ENCODE measurements around the gene PDCL3.

Gene PDCL3
- 10.1 to 27.5 (median 18.8) reads per million in 9 experiments for total RNA-seq

GRCh38 chr2:100562613-100563406 lies at the start of gene PDCL3:
TSS of gene PDCL3 (plus strand) at chr2:100562993. CDS start at chr2:100563068, 75 bp downstream.
- H3K27ac Mint-ChIP-seq = peak within 1 kb of the TSS; percentile 96 to 98
- DNase-seq = peak; percentile 95 to 96 (median 95)
- no peaks in the 10 kb centered on the region for H3K9me3 Mint-ChIP-seq
- H3K36me3 Mint-ChIP-seq (ENCODE audit: insufficient read depth) = peaks cover 28% of the 10 kb centered on the region
- peak within 1 kb of the TSS; percentile 93 for H3K4me3 Mint-ChIP-seq
- H3K27me3 Mint-ChIP-seq = no peaks in the 10 kb centered on the region
- peaks cover 17 to 22% of the 10 kb centered on the region in 2 donors for H3K4me1 Mint-ChIP-seq (ENCODE audit: low read depth in 2 of 2)
- ATAC-seq (replicated peaks) = peak; percentile 87

GRCh38 chr2:100513650-100514049 lies 49.1 kb upstream of the PDCL3 start:
- Mint-ChIP-seq H3K4me1 (ENCODE audit: low read depth in 2 of 2) (no peaks in the 10 kb centered on the region), H3K27ac (no peak overlapping the region), H3K4me3 (no peak overlapping the region), H3K36me3 (ENCODE audit: insufficient read depth) (peaks cover 2% of the 10 kb centered on the region), H3K27me3 (peaks cover 12 to 19% of the 10 kb centered on the region in 2 donors), H3K9me3 (peaks cover 0 to 5% of the 10 kb centered on the region in 2 donors)
- DNase-seq (no peak), ATAC-seq (replicated peaks) (no peak)

GRCh38 chr2:100517556-100517955 lies 45.2 kb upstream of the PDCL3 start:
- peaks cover 13 to 19% of the 10 kb centered on the region in 2 donors for H3K27me3 Mint-ChIP-seq
- no peaks in the 10 kb centered on the region for H3K9me3 Mint-ChIP-seq
- ATAC-seq (replicated peaks) (no peak), DNase-seq (no peak)
- H3K4me1 Mint-ChIP-seq (ENCODE audit: low read depth in 2 of 2) = no peaks in the 10 kb centered on the region
- no peaks in the 10 kb centered on the region for H3K36me3 Mint-ChIP-seq (ENCODE audit: insufficient read depth)
- no peak overlapping the region for H3K4me3 Mint-ChIP-seq
- H3K27ac Mint-ChIP-seq = no peak overlapping the region

GRCh38 chr2:100518801-100519200 lies 44.0 kb upstream of the PDCL3 start:
- no peak overlapping the region for H3K4me3 Mint-ChIP-seq
- no peak overlapping the region for H3K27ac Mint-ChIP-seq
- peaks cover 0 to 2% of the 10 kb centered on the region in 2 donors for H3K4me1 Mint-ChIP-seq (ENCODE audit: low read depth in 2 of 2)
- no peaks in the 10 kb centered on the region for H3K36me3 Mint-ChIP-seq (ENCODE audit: insufficient read depth)
- H3K27me3 Mint-ChIP-seq = peaks cover 13 to 22% of the 10 kb centered on the region in 2 donors
- H3K9me3 Mint-ChIP-seq = no peaks in the 10 kb centered on the region
- ATAC-seq (replicated peaks) = no peak
- no peak for DNase-seq

- no peak for DNase-seq
- Mint-ChIP-seq H3K9me3 (no peaks in the 10 kb centered on the region), H3K4me1 (ENCODE audit: low read depth in 2 of 2) (peaks cover 0 to 3% of the 10 kb centered on the region in 2 donors), H3K27ac (no peak overlapping the region), H3K27me3 (peaks cover 13 to 26% of the 10 kb centered on the region in 2 donors), H3K36me3 (ENCODE audit: insufficient read depth) (no peaks in the 10 kb centered on the region), H3K4me3 (no peak overlapping the region)
- ATAC-seq (replicated peaks) = no peak
Measured at GRCh38 chr2:100520224-100520623, 42.6 kb upstream of the PDCL3 start.

GRCh38 chr2:100522430-100522829 lies 40.4 kb upstream of the PDCL3 start:
- Mint-ChIP-seq H3K4me3 (no peak overlapping the region), H3K4me1 (ENCODE audit: low read depth in 2 of 2) (peaks cover 0 to 3% of the 10 kb centered on the region in 2 donors), H3K27me3 (peaks cover 14 to 36% of the 10 kb centered on the region in 2 donors), H3K9me3 (no peaks in the 10 kb centered on the region), H3K27ac (no peak overlapping the region), H3K36me3 (ENCODE audit: insufficient read depth) (no peaks in the 10 kb centered on the region)
- no peak for DNase-seq
- no peak for ATAC-seq (replicated peaks)

GRCh38 chr2:100524331-100524730 lies 38.5 kb upstream of the PDCL3 start:
- ATAC-seq (replicated peaks) = no peak
- no peak overlapping the region for H3K4me3 Mint-ChIP-seq

GRCh38 chr2:100526868-100527267 lies 35.9 kb upstream of the PDCL3 start:
- no peak for DNase-seq
- Mint-ChIP-seq H3K4me3 (no peak overlapping the region), H3K27ac (no peak overlapping the region), H3K9me3 (no peaks in the 10 kb centered on the region), H3K4me1 (ENCODE audit: low read depth in 2 of 2) (peaks cover 0 to 9% of the 10 kb centered on the region in 2 donors), H3K27me3 (peaks cover 32 to 50% of the 10 kb centered on the region in 2 donors), H3K36me3 (ENCODE audit: insufficient read depth) (peaks cover 3% of the 10 kb centered on the region)
- no peak for ATAC-seq (replicated peaks)

More at GRCh38 chr2:100524331-100524730, 38.5 kb upstream of the PDCL3 start:
- Mint-ChIP-seq H3K4me1 (ENCODE audit: low read depth in 2 of 2) (peaks cover 0 to 3% of the 10 kb centered on the region in 2 donors), H3K36me3 (ENCODE audit: insufficient read depth) (peaks cover 3% of the 10 kb centered on the region), H3K9me3 (no peaks in the 10 kb centered on the region), H3K27ac (no peak overlapping the region), H3K27me3 (peaks cover 16 to 33% of the 10 kb centered on the region in 2 donors)
- DNase-seq = no peak

GRCh38 chr2:100527440-100528015 lies 35.3 kb upstream of the PDCL3 start:
- Mint-ChIP-seq H3K27ac (no peak overlapping the region), H3K27me3 (peaks cover 32 to 50% of the 10 kb centered on the region in 2 donors), H3K4me3 (no peak overlapping the region), H3K36me3 (ENCODE audit: insufficient read depth) (peaks cover 3% of the 10 kb centered on the region), H3K9me3 (no peaks in the 10 kb centered on the region), H3K4me1 (ENCODE audit: low read depth in 2 of 2) (peaks cover 0 to 9% of the 10 kb centered on the region in 2 donors)
- DNase-seq = no peak
- ATAC-seq (replicated peaks) = no peak

- Mint-ChIP-seq H3K36me3 (ENCODE audit: insufficient read depth) (peaks cover 3% of the 10 kb centered on the region), H3K27ac (no peak overlapping the region), H3K4me3 (no peak overlapping the region), H3K4me1 (ENCODE audit: low read depth in 2 of 2) (peaks cover 0 to 6% of the 10 kb centered on the region in 2 donors), H3K9me3 (peaks cover 0 to 2% of the 10 kb centered on the region in 2 donors), H3K27me3 (peaks cover 42 to 57% of the 10 kb centered on the region in 2 donors)
- ATAC-seq (replicated peaks) (no peak), DNase-seq (no peak)
Measured at GRCh38 chr2:100529176-100529575, 33.6 kb upstream of the PDCL3 start.

GRCh38 chr2:100529900-100530299 lies 32.9 kb upstream of the PDCL3 start:
- H3K36me3 Mint-ChIP-seq (ENCODE audit: insufficient read depth) = peaks cover 3% of the 10 kb centered on the region
- H3K27me3 Mint-ChIP-seq = peaks cover 42 to 57% of the 10 kb centered on the region in 2 donors
- no peak overlapping the region for H3K4me3 Mint-ChIP-seq
- peaks cover 0 to 6% of the 10 kb centered on the region in 2 donors for H3K4me1 Mint-ChIP-seq (ENCODE audit: low read depth in 2 of 2)
- H3K9me3 Mint-ChIP-seq = peaks cover 0 to 2% of the 10 kb centered on the region in 2 donors
- no peak overlapping the region for H3K27ac Mint-ChIP-seq
- no peak for ATAC-seq (replicated peaks)
- no peak for DNase-seq

- H3K4me3 Mint-ChIP-seq = no peak overlapping the region
- H3K27ac Mint-ChIP-seq = no peak overlapping the region
- ATAC-seq (replicated peaks) (no peak), DNase-seq (no peak)
- no peaks in the 10 kb centered on the region for H3K36me3 Mint-ChIP-seq (ENCODE audit: insufficient read depth)
- H3K27me3 Mint-ChIP-seq = peaks cover 11 to 17% of the 10 kb centered on the region in 2 donors
- peaks cover 0 to 2% of the 10 kb centered on the region in 2 donors for H3K9me3 Mint-ChIP-seq
- H3K4me1 Mint-ChIP-seq (ENCODE audit: low read depth in 2 of 2) = no peaks in the 10 kb centered on the region
Measured at GRCh38 chr2:100535855-100536254, 26.9 kb upstream of the PDCL3 start.

GRCh38 chr2:100537918-100538317 lies 24.9 kb upstream of the PDCL3 start:
- no peak overlapping the region for H3K27ac Mint-ChIP-seq
- peaks cover 0 to 2% of the 10 kb centered on the region in 2 donors for H3K9me3 Mint-ChIP-seq
- no peak for DNase-seq
- ATAC-seq (replicated peaks) = no peak
- H3K27me3 Mint-ChIP-seq = peaks cover 9 to 11% of the 10 kb centered on the region in 2 donors
- H3K4me3 Mint-ChIP-seq = no peak overlapping the region
- H3K36me3 Mint-ChIP-seq (ENCODE audit: insufficient read depth) = no peaks in the 10 kb centered on the region
- peaks cover 0 to 2% of the 10 kb centered on the region in 2 donors for H3K4me1 Mint-ChIP-seq (ENCODE audit: low read depth in 2 of 2)

GRCh38 chr2:100539221-100539620 lies 23.6 kb upstream of the PDCL3 start:
- H3K4me3 Mint-ChIP-seq = no peak overlapping the region
- DNase-seq = no peak
- H3K4me1 Mint-ChIP-seq (ENCODE audit: low read depth in 2 of 2) = peaks cover 0 to 2% of the 10 kb centered on the region in 2 donors
- H3K27me3 Mint-ChIP-seq = peaks cover 0 to 4% of the 10 kb centered on the region in 2 donors
- H3K27ac Mint-ChIP-seq = no peak overlapping the region
- ATAC-seq (replicated peaks) = no peak
- H3K36me3 Mint-ChIP-seq (ENCODE audit: insufficient read depth) = no peaks in the 10 kb centered on the region
- H3K9me3 Mint-ChIP-seq = no peaks in the 10 kb centered on the region
